D721Med (cell line): ENCODE data around the gene KCNAB1.

Experiments
- DNase-seq: peaks from one replicate; pipeline ENCODE4 v3.0.0; 2011; ENCODE audit warnings: low spot score; ENCODE audit not compliant: insufficient read length
- FAIRE-seq: peaks from 2 replicates; lab custom pipeline; 2011; peaks lifted over from hg19 to GRCh38; lab: Jason Lieb, UNC
- TF ChIP-seq, protein P1 (sequence below): IDR thresholded peaks from 2 replicates; pipeline ENCODE4 v1.5.1; 2012; ENCODE audit warnings: mild to moderate bottlenecking, control low read depth; ENCODE audit not compliant: insufficient read depth; ENCODE audit errors: missing control alignments

Gene KCNAB1

DNA sequence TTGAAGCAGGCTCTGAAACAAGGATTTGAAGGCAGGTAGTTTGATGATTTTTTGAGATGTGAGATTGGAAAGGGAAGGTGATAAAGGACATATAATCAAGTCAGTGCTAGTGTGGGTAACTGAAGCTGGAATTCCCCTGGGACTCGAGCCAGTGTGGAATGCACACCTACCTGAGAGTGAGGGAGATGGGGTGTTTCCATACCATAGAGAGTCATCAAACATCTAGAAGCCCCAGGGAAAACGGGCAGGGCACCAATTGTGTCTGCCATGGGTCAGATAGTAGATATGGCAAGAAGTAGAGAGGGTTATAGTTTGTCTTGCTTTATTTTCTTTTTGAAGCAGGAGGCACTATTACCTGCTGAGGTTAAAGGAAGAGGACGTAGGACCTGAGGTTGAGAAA, 314.5 kb downstream of the KCNAB1 start:
- FAIRE-seq (no peak), DNase-seq (no peak)
- TF ChIP-seq, protein P1, sequence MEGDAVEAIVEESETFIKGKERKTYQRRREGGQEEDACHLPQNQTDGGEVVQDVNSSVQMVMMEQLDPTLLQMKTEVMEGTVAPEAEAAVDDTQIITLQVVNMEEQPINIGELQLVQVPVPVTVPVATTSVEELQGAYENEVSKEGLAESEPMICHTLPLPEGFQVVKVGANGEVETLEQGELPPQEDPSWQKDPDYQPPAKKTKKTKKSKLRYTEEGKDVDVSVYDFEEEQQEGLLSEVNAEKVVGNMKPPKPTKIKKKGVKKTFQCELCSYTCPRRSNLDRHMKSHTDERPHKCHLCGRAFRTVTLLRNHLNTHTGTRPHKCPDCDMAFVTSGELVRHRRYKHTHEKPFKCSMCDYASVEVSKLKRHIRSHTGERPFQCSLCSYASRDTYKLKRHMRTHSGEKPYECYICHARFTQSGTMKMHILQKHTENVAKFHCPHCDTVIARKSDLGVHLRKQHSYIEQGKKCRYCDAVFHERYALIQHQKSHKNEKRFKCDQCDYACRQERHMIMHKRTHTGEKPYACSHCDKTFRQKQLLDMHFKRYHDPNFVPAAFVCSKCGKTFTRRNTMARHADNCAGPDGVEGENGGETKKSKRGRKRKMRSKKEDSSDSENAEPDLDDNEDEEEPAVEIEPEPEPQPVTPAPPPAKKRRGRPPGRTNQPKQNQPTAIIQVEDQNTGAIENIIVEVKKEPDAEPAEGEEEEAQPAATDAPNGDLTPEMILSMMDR = no peak

DNA sequence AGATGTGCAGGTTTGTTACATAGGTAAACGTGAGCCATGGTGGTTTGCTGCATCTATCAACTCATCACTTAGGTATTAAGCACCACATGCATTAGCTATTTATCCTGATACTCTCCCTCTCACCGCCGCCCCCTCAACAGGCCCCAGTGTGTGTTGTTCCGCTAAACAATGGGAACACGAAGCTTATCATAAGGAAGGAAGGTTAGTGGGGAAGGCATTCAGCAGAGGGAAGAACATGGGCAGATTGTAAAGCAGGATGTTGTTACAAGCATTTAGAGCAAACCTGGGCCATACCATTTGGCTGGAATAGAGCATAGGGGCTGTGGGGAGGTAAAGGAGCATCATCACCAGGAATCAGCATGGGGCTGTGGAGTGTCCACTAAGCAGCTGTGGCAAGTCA, 322.7 kb downstream of the KCNAB1 start:
- no peak for DNase-seq
- TF ChIP-seq, protein P1 = no peak
- no peak for FAIRE-seq

DNA sequence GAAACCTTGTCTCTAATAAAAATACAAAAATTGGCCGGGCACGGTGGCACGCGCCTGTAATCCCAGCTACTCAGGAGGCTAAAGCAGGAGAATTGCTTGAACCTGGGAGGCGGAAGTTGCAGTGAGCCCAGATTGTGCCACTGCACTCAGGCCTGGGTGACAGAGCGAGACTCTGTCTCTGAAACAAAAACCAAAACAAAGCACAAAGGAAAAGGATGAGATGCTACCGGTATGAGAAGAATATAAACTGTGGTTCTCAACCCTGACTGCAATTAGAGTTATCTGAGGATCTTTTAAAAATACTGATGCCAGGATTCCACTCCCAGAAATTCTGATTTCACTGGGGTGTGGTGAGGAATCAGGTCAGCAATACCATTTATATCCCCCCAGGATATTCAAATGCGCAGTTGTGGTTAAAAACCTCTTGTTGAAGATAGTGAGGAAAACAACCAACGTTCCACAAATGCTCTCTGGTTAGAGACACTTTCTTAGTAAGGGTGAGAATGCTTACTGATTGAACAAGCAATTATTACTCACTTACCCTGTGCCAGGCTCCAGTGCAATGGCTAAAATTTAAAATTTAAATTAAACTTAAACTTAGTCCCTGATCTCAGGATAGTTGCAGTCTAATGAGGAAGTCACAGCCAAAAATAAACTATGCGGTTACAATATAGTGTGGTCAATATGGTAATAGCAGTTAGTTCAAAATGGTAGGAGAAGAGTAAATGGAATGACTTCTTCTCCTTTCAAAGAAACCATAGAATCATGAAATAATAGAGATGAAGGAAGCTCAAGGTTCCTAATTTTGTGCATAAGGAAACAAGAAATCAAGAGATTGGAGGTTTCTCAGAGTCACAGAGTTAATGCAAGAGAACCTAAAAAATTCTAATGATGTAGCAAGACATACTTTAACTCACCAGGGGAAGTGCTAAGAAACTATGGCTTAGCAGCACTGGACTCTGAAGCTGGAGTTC, 325.0 kb downstream of the KCNAB1 start:
- FAIRE-seq = no peak
- TF ChIP-seq, protein P1 = no peak
- DNase-seq = no peak

DNA sequence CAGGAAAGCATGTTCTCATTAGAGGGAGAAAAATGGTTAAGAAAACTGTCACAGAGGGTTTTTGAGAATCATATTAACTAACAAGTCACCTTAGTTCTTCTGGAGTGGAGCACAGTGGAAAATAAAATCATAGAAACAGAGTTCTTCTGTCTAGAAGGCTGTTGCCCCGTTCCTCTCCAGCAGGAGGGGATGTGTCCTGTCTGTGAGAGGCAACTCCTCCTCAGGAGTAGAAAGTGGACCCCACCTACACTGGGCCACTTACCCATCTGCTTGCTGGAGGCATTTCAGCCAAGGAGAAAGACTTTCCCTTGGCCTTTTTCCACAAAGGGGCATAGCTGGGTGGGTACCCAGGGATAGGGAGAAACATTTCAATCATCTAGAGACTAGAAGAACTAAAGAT, 327.9 kb downstream of the KCNAB1 start:
- DNase-seq = no peak
- TF ChIP-seq, protein P1 = peak; percentile 21
- no peak for FAIRE-seq

DNA sequence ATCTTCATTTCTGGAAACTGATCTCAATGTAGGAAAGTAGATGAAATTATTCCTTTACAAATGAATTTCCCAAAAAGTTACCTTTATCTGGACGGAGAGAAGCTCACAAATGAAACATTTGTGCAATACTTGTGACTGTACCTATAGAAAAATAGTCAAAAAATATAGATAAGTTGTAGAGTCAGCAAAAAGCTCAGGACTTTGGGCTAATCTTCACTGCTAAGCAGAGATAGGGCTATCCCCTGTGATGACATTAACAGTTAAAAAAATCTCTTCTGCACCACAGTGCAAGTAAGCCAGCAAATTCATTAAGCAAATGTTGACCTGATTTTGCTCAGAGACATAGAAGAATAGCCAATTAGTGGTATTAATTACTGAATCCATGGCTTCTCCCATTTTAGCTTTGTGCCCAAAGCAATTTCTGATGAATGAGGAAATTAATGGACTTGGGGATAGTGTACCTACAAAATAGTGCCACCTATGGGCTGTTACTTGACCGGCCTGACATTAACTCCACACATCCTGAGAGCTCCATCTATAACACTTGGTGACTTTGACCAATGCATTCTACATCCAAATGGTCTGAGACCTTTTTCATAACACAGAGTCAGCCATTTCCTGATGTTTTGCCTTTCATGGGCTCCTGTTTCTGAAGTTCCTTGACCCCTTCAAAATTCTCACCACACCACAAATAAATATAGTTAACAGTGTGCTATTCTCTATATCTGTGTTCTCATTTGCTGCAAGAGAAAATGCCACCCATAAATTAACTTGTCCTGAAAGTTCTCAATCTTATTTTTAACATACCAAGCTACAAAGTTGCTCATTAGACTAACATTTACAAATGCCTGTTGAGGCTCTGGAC, 329.6 kb downstream of the KCNAB1 start:
- TF ChIP-seq, protein P1 = peak; percentile 53
- DNase-seq (no peak), FAIRE-seq (peak; percentile 78)

DNA sequence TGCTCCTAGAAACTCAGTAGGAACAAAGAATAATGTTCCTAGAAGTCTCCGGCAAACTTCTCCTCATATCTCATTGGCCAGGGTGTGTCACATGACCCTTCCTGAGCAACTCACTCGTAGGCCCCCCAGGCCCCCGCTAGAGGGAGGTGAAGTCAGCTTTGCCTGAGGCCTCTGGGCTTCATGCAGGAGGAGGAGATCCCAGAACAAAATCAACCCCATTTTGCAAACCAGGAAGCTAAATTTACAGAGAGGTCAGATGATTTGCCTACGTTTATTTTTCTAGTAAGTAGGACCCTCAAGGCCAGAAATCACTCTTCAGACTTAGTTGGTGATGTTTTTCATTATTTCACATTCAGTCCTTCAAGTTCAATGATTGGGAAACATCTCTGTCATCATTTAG, 335.5 kb downstream of the KCNAB1 start:
- FAIRE-seq (no peak), DNase-seq (no peak)
- TF ChIP-seq, protein P1 = no peak
